ENCODE results near the gene CSGALNACT2. TPM values are rescaled to one million over a fixed set of nuclear protein-coding genes. Genes with fewer than 3 reads are reported as not detected.
"Not testable (repeated sequence)": the region's sequence is repeated elsewhere in the genome, so short reads cannot be mapped to it uniquely, and the experiment has no call there.

CSGALNACT2 gene
- total RNA-seq, 1 experiment from 2014 or later = 1.2 TPM

- no peaks in the 10 kb centered on the region for H3K27me3 ChIP-seq (ENCODE audit: control insufficient read depth, insufficient read depth, low read length)
- no peaks in the 10 kb centered on the region for H3K36me3 ChIP-seq (replicated peaks; ENCODE audit: control insufficient read depth, insufficient read depth, low read length)
- no peak overlapping the region for H3K4me3 ChIP-seq (ENCODE audit: insufficient read depth, low read depth, low read length)
- no peak for DNase-seq
Observed at GRCh38 chr10:43218206-43218950, 80.1 kb downstream of the CSGALNACT2 start.

GRCh38 chr10:43218951-43219837 lies 80.9 kb downstream of the CSGALNACT2 start:
- H3K36me3 ChIP-seq (replicated peaks; ENCODE audit: control insufficient read depth, insufficient read depth, low read length) = no peaks in the 10 kb centered on the region
- no peaks in the 10 kb centered on the region for H3K27me3 ChIP-seq (ENCODE audit: control insufficient read depth, insufficient read depth, low read length)
- no peak for DNase-seq
- no peak overlapping the region for H3K4me3 ChIP-seq (ENCODE audit: insufficient read depth, low read depth, low read length)

- DNase-seq = no peak
- Histone ChIP-seq H3K4me3 (ENCODE audit: insufficient read depth, low read depth, low read length) (no peak overlapping the region), H3K27me3 (ENCODE audit: control insufficient read depth, insufficient read depth, low read length) (no peaks in the 10 kb centered on the region), H3K36me3 (replicated peaks; ENCODE audit: control insufficient read depth, insufficient read depth, low read length) (no peaks in the 10 kb centered on the region)
Observed at GRCh38 chr10:43219848-43220247, 81.6 kb downstream of the CSGALNACT2 start.

GRCh38 chr10:43220251-43220650 lies 82.0 kb downstream of the CSGALNACT2 start:
- not testable (repeated sequence) for H3K4me3 ChIP-seq (ENCODE audit: insufficient read depth, low read depth, low read length); DNase-seq; H3K36me3 ChIP-seq (replicated peaks; ENCODE audit: control insufficient read depth, insufficient read depth, low read length); H3K27me3 ChIP-seq (ENCODE audit: control insufficient read depth, insufficient read depth, low read length)

- H3K36me3 ChIP-seq (replicated peaks; ENCODE audit: control insufficient read depth, insufficient read depth, low read length) = no peaks in the 10 kb centered on the region
- H3K4me3 ChIP-seq (ENCODE audit: insufficient read depth, low read depth, low read length) = no peak overlapping the region
- H3K27me3 ChIP-seq (ENCODE audit: control insufficient read depth, insufficient read depth, low read length) = no peaks in the 10 kb centered on the region
- no peak for DNase-seq
Observed at GRCh38 chr10:43220657-43221418, 82.6 kb downstream of the CSGALNACT2 start.

GRCh38 chr10:43221419-43222209 lies 83.4 kb downstream of the CSGALNACT2 start:
- Histone ChIP-seq H3K27me3 (ENCODE audit: control insufficient read depth, insufficient read depth, low read length) (no peaks in the 10 kb centered on the region), H3K36me3 (replicated peaks; ENCODE audit: control insufficient read depth, insufficient read depth, low read length) (no peaks in the 10 kb centered on the region), H3K4me3 (ENCODE audit: insufficient read depth, low read depth, low read length) (no peak overlapping the region)
- peak; percentile 89 for DNase-seq

- H3K4me3 ChIP-seq (ENCODE audit: insufficient read depth, low read depth, low read length) = no peak overlapping the region
- no peak for DNase-seq
- no peaks in the 10 kb centered on the region for H3K36me3 ChIP-seq (replicated peaks; ENCODE audit: control insufficient read depth, insufficient read depth, low read length)
- peaks cover 2% of the 10 kb centered on the region for H3K27me3 ChIP-seq (ENCODE audit: control insufficient read depth, insufficient read depth, low read length)
Observed at GRCh38 chr10:43222210-43222720, 84.0 kb downstream of the CSGALNACT2 start.

GRCh38 chr10:43223056-43223455 lies 84.8 kb downstream of the CSGALNACT2 start:
- H3K36me3 ChIP-seq (replicated peaks; ENCODE audit: control insufficient read depth, insufficient read depth, low read length) = no peaks in the 10 kb centered on the region
- H3K4me3 ChIP-seq (ENCODE audit: insufficient read depth, low read depth, low read length) = no peak overlapping the region
- H3K27me3 ChIP-seq (ENCODE audit: control insufficient read depth, insufficient read depth, low read length) = peaks cover 10% of the 10 kb centered on the region
- no peak for DNase-seq

DNA sequence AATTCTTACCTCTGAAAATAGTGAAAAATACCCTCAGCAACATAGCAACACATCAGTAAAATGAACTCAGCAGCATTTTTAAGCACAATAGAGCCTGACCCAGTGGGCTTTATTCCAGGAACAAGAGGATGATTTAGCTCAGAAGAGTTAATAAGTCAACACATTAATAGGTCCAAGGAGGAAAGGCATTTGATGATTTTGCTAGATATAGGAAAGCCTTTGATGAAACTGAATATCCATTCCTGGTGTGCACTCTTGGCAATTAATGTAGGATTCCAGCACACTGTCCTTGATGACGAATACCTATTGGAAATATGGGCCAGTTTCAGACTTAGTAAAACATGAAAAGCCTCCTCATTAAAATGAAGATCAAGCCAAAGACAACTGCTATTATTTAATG lies 86.1 kb downstream of the CSGALNACT2 start:
- Histone ChIP-seq H3K27me3 (ENCODE audit: control insufficient read depth, insufficient read depth, low read length) (peaks cover 23% of the 10 kb centered on the region), H3K4me3 (ENCODE audit: insufficient read depth, low read depth, low read length) (no peak overlapping the region), H3K36me3 (replicated peaks; ENCODE audit: control insufficient read depth, insufficient read depth, low read length) (no peaks in the 10 kb centered on the region)
- no peak for DNase-seq

- H3K36me3 ChIP-seq (replicated peaks; ENCODE audit: control insufficient read depth, insufficient read depth, low read length) = no peaks in the 10 kb centered on the region
- H3K4me3 ChIP-seq (ENCODE audit: insufficient read depth, low read depth, low read length) = no peak overlapping the region
- peaks cover 31% of the 10 kb centered on the region for H3K27me3 ChIP-seq (ENCODE audit: control insufficient read depth, insufficient read depth, low read length)
- no peak for DNase-seq
Observed at GRCh38 chr10:43225004-43225786, 87.0 kb downstream of the CSGALNACT2 start.

DNA sequence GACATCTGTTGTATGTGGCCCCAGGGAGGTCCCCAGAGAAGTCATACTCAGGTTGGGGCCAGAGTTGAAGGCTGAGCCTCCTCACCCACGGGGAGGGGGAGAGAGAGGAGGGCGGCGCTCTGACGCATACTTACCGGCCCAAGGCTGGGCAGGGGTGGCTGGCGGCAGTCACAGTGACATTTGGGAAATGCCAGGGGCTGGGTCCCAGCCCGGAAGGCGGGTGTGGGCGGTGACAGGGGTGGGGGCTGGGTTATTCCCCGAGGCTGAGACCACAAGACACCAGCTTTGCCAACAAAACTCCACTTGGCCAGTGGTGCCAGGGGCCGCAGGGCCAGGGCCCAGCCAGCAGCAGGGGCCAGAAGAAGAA lies 87.5 kb downstream of the CSGALNACT2 start:
- peaks cover 37% of the 10 kb centered on the region for H3K27me3 ChIP-seq (ENCODE audit: control insufficient read depth, insufficient read depth, low read length)

DNA sequence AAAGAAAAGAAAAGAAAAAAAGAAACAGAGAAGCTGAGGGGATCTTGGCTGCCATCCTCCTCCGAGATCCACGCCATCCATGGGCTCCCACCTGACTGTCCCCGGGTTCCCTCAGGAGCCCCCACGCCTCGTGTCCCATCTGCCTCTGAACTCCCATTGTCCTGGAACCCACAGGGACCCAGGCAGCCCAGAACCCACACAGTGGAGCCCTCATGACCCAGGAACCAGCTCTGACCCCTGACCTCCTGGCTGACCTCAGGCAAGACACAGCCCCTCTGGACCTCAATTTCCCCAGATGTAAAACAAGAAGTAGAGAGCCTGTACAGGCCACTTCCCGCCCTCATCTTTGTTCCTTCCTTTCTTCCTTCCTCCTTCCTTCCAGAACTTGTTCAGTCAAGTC lies 88.2 kb downstream of the CSGALNACT2 start:
- peak; percentile 23 for DNase-seq
- H3K27me3 ChIP-seq (ENCODE audit: control insufficient read depth, insufficient read depth, low read length) = peaks cover 44% of the 10 kb centered on the region
- H3K4me3 ChIP-seq (ENCODE audit: insufficient read depth, low read depth, low read length) = no peak overlapping the region
- no peaks in the 10 kb centered on the region for H3K36me3 ChIP-seq (replicated peaks; ENCODE audit: control insufficient read depth, insufficient read depth, low read length)

More for the DNA sequence above, 87.5 kb downstream of the CSGALNACT2 start:
- H3K36me3 ChIP-seq (replicated peaks; ENCODE audit: control insufficient read depth, insufficient read depth, low read length) = no peaks in the 10 kb centered on the region
- no peak overlapping the region for H3K4me3 ChIP-seq (ENCODE audit: insufficient read depth, low read depth, low read length)
- peak; percentile 66 for DNase-seq
